Stimulated activated CD4-positive, alpha-beta T cell treated with anti-CD3 and anti-CD28 coated beads, TNF-alpha, amount 100 ng/mL, for 48 hours (primary cell): ENCODE results near the gene ETDB.
"Not testable (repeated sequence)": the region's sequence is repeated elsewhere in the genome, so short reads cannot be mapped to it uniquely, and the experiment has no call there.

ENCODE experiments used
- DNase-seq, 3 donors: peaks; one replicate each; pipeline ENCODE4 v3.0.0-alpha.2; 2020; ENCODE audit warnings: low read depth in 3 of 3

Gene ETDB

DNA sequence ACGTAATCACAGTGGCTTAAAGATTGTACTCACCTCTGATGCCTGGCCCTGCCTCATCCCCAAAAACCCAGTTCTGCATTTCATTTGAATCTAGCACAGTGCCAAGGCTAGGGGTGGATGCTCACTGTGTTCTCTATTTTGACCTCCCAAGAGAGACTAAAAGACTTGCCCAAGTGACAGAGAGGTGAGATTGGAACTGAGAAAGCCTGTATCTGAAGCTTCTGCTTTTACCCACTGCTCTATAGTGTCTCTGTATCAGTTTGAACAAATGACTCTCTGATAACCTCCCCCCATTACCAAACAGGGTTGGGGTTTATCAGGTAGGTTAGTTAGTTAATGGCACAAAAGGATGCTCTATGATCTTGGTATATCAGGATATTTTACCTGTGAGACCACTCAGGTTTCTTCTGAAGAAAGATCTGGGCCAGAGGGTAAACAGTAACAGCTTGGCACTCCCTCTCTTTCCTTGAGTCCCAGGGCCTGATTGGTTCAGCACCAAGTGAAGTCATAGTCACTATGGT is at the start of gene ETDB:
TSS of gene ETDB (minus strand) at position 471 of the 521 bp plus-strand sequence. CDS start 1,265 bp downstream, outside the sequence.
- not testable (repeated sequence) for DNase-seq

DNA sequence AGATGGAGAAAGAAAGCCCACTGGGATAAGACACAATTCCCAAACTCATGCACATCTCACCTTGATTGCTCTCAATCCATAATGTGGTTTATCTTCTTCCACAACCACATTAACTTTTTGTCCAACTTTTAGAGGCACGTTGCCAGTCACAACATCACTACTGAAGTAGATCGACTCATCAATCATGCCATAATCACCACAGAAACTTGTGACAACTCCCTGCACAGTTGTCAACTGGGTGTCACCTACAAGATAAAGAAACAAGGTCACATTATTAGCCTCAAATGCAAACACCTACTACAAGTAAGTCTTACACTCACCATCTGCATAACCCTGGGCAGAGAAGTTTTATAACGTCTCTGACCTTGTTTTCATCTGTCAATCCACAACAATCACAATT is 49.2 kb upstream of the ETDB start:
- not testable (repeated sequence) for DNase-seq

DNA sequence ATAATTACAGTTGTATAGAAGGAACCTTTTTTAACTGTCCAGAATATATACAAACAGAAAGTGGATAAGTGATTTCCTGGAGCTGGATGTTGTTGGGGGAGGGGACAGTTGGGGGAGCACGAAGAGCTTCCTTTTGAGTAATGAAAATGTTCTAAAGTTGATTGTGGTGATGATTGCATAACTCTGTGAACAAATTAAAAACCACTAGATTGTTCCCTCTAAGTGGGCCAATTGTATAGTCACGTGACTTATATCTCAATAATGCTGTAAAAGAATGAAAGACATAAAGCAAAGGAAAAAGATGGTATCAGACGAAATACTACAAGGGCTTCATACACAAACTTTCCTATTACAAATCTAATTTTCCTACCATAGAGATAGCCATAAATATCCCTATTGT is 48.2 kb upstream of the ETDB start:
- DNase-seq: no peak

DNA sequence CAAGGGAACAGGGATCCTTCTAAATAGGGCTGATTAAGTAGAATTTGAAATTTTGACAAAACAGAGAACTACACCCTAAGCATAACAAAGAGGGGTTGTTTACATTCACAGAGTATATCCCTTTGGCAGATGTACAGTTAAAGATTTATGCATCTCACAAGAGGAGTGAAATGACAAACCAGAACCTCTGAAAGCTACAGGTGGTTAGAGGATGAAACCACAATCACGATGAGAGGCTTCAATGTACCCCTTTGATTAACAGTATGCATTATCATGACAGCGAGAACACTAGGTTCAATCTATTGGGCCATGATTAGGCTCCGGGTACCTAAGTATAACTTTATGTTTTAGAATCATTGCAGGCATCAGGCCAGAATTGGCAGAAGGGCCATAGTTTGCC is 34.4 kb upstream of the ETDB start:
- not testable (repeated sequence) for DNase-seq

GRCh38 chrX:135126145-135126544 is 5.8 kb upstream of the ETDB start:
- not testable (repeated sequence) for DNase-seq

GRCh38 chrX:135116064-135116463 is 4.3 kb downstream of the ETDB start:
- DNase-seq: not testable (repeated sequence)

GRCh38 chrX:135114392-135114791 is 5.9 kb downstream of the ETDB start:
- no peak for DNase-seq

DNA sequence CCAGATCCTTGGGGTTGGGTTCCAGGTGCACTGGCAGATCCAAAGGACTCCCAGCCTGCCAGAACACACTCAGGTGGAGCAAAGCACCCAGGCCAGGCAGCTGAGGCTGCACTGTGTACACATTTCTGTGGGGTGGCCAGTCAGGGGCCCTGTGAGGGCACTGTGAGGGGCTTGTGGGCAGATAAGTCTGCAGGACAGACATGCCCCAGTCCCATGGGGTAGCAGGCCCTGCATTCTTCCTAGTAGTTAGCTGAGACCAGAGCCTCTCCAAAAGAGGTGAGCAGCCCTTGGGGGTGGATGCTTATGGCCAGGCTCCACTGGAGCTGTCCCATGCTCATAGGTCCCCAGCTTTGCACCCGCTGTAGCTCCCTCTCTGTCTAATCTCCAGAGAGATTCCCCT is 7.6 kb downstream of the ETDB start:
- DNase-seq: no peak

DNA sequence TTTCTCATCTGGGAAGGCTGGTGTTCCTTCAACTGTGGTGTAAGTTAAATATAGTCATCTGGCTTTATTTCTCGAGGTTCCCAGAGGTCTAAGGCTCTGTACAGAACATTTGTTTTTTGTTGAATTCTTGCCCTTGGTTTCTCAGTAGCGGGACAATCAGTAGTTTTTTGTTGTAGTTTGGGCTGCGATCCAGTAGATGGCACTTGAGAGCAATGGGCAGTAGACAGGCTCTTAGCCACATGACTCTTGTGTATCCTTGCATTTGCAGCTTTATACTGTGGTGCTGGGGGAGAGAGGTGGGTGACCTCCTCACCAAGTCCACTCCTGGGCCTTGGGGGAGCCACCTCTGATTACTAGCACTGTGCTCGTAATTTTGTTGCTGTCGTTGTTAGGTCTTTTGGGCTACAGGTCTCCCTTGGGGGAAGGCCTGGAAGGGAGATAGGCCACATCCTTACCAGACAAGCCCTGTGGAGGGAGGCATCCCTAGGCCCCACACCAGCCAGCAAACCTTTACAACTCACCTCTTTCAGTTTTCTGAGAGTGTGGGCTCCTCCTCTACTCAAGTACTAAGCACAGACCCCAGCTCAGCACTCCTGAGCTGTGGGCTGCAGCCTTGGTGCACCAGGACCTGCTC is 8.1 kb downstream of the ETDB start:
- DNase-seq: peak in 1 of 3 donors; percentile 10

- DNase-seq: no peak
Observed at GRCh38 chrX:135109554-135109953, 10.8 kb downstream of the ETDB start.

- DNase-seq: no peak
Observed at GRCh38 chrX:135099493-135099783, 20.9 kb downstream of the ETDB start.

DNA sequence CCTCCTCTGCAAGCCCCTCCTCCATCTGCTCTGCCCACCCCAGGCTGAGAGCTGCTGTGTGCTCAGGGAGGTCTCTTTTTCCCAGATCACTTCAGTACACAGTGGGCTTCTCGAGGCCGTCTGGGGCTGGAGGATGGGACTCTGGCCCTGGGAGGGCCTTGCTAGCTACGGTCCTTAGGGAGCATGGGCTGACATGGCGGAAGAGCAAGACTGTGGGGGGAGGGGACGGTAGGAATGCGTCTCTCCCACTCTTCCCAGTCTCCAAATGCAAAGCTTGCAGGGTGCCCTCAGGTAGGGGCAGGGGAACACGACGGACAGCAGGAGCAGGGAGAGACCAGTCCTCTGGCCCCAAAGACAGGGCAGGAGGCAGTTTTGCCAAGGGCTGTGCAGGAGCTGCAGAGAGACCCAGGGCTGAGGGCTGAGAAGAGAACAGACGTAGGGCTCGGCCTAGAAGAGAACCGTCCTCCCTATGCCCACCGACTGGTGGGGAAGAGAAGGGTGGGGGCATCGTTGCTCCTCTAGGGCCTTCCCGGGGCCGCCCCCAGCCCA is 23.1 kb downstream of the ETDB start:
- not testable (repeated sequence) for DNase-seq

DNA sequence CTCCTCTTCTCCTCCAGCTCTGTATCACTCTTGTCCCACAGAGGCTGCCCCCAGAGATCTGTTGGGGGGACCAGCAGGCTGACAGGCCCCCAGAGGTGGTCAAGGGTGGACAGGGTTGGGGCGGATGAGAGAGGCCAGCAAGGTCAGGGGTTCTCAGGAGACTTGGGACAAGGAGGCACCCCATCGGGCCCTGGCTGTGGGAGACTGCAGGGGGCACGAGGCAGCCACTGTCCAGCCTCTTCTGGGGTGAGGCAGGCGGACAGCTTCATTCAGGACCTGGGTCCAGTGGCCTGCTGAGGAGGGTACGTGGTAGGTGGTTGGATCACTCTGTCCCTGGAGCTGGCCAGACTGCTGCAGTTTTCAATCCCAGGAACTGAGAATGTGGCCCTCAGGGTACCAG is 24.6 kb downstream of the ETDB start:
- DNase-seq: no peak

DNA sequence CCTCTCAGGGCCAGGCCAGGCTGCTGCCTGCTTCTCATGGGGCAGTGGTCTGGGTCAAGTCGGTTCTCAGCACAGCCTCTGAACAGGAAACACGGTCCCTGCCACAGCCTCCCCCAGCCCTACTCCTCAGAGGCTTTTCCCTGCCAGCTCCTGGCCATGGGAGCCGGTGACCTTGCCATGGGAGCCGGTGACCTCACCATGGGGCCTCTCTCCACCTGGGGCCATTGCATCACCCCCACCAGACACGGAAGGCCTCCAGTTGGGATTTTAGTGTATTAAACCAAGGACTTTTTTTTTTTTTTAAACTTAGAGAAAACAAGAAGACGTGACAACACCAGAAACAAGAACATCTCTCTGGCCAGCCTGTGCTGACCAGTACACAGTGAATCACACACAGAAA is 25.6 kb downstream of the ETDB start:
- DNase-seq: no peak

DNA sequence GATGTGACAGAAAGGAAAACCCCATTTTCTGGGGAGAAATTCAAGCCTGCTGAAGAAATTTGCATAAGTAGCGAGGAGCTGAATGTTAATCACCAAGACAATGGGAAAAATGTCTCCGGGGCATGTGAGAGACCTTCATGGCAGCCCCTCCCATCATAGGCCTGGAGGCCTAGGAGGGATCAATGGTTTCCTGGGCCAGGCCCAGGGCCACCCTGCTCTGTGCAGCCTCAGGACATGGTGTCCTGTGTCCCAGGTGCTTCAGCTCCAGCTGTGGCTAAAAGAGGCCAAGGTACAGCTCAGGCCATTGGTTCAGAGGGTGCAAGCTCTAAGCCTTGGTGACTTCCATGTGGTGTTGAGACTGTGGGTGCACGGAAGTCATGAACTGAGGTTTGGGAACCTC is 31.2 kb downstream of the ETDB start:
- DNase-seq: no peak

DNA sequence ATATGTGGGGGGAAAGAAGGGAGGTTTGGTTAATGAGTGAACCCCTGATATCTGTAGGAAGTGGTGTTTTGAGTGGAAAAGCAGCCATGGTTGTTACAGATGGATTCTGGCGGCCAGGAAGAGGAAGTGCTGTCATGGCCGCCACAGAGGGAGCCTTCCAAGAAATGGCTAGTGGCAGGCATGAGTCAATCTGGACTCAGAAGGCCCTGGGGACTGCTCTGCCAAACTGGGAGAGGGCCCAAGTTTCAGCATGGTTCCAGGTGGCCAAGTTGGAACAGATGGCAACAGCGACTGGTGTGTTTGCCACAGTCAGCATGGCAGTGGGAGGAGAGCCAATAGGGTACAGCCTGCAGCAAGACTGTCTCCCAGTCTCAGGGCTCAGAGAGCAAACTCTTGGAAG is 32.5 kb downstream of the ETDB start:
- DNase-seq: no peak

DNA sequence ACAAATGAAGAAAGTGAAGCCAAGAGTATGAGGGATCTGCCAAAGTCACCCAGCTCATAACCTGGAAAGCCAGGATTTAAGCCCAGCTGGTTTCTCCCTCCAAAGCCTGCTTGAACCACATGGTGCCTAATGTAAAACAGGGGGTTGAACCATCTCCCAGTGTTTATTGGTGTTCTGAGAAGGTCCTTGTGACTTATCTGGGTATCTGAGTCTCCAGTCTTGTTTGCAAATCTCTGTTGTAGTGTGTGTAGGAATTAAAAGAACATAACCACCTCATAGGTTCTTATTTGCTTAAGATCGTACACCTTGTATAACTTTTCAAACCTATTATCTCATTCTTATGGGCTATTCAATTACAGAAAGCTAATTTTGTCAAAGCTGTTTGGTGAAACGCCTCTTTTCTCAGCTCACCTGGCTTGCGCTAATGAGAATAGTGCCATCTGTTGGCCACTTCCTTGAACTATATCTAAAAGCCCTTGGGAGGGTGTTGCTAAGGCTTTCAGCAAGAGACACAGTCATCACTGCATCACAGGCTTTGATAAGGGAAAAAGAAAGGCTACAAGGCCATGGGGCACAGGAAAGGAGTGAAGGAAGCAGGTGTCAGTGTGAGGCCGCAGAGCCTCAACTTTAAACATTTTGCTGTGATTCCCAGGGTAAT is 34.0 kb downstream of the ETDB start:
- DNase-seq: peak in 1 of 3 donors; percentile 36

GRCh38 chrX:135081693-135082404 is 38.5 kb downstream of the ETDB start:
- no peak for DNase-seq
